Activated T-cell treated with anti-CD3 and anti-CD28 coated beads, Interleukin-2, amount 50 U/mL, for 4 hours (primary cell): ENCODE results near the gene AFMID. TPM values are rescaled to one million over a fixed set of nuclear protein-coding genes. Genes with fewer than 3 reads are reported as not detected.
"Not testable (repeated sequence)": the region's sequence is repeated elsewhere in the genome, so short reads cannot be mapped to it uniquely, and the experiment has no call there.

Experiments used
- ATAC-seq, 2 donors: fragments of 200-7000 bp; cut with Tn5 transposase; one replicate each; pipeline ENCODE4 v1.10.0; 2021
- DNase-seq: peaks from one replicate; pipeline ENCODE4 v3.0.0-alpha.2; 2020
- H3K27me3 Mint-ChIP-seq: one replicate; pipeline ENCODE4 v1.8.0; 2021; ENCODE audit warnings: low read depth, mixed read lengths
- H3K36me3 Mint-ChIP-seq: one replicate; pipeline ENCODE4 v1.8.0; 2022; ENCODE audit warnings: mixed read lengths; ENCODE audit not compliant: insufficient read depth
- H3K4me1 Mint-ChIP-seq: one replicate; pipeline ENCODE4 v1.8.0; 2021; ENCODE audit warnings: low read depth, mixed read lengths
- H3K4me3 Mint-ChIP-seq: one replicate; pipeline ENCODE4 v1.8.0; 2021; ENCODE audit warnings: mild to moderate bottlenecking, moderate library complexity, mixed read lengths
- H3K9me3 Mint-ChIP-seq: one replicate; pipeline ENCODE4 v1.8.0; 2021; ENCODE audit warnings: mixed read lengths
- total RNA-seq, 3 donors: library from RNA; stranded (reverse); gene quantifications; one replicate each; pipeline ENCODE4 v1.2.1, GENCODE V29; 2021

Gene AFMID
- total RNA-seq, 3 donors from 2014 or later = 15.8 to 16.9 (median 16.1) TPM

- DNase-seq (no peak), ATAC-seq (peak; percentile 68 to 80)
- no peaks in the 10 kb centered on the region for H3K36me3 Mint-ChIP-seq
- peaks cover 5% of the 10 kb centered on the region for H3K4me1 Mint-ChIP-seq
- H3K9me3 Mint-ChIP-seq = no peaks in the 10 kb centered on the region
- peaks cover 28% of the 10 kb centered on the region for H3K27me3 Mint-ChIP-seq
- no peak overlapping the region for H3K4me3 Mint-ChIP-seq
Observed at GRCh38 chr17:78231991-78232858, 45.1 kb downstream of the AFMID start.

DNA sequence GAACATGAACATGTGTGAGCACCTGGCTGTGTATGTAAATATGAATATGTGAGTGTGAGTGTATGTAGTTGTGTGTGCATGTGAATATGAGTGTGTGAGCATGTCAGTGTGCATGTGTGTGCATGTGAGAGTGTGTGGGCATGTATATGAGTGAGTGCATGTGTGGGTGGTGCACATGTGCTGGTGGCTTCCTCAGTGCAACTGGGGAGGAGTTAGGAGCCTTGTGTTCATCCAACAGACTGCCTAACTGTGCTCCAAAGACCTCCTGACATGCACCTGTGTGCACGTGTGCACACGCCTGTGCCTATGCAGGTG lies 45.7 kb downstream of the AFMID start:
- H3K4me1 Mint-ChIP-seq = peaks cover 5% of the 10 kb centered on the region
- DNase-seq (no peak), ATAC-seq (peak in 1 of 2 donors; percentile 28)
- no peaks in the 10 kb centered on the region for H3K36me3 Mint-ChIP-seq
- H3K9me3 Mint-ChIP-seq = no peaks in the 10 kb centered on the region
- H3K4me3 Mint-ChIP-seq = no peak overlapping the region
- peaks cover 26% of the 10 kb centered on the region for H3K27me3 Mint-ChIP-seq

GRCh38 chr17:78233678-78234077 lies 46.5 kb downstream of the AFMID start:
- H3K36me3 Mint-ChIP-seq = no peaks in the 10 kb centered on the region
- no peak for DNase-seq
- H3K9me3 Mint-ChIP-seq = no peaks in the 10 kb centered on the region
- H3K27me3 Mint-ChIP-seq = peaks cover 26% of the 10 kb centered on the region
- no peak overlapping the region for H3K4me3 Mint-ChIP-seq
- peaks cover 5% of the 10 kb centered on the region for H3K4me1 Mint-ChIP-seq
- ATAC-seq = no peak

GRCh38 chr17:78234261-78234865 lies 47.2 kb downstream of the AFMID start:
- DNase-seq = no peak
- H3K9me3 Mint-ChIP-seq = no peaks in the 10 kb centered on the region
- no peaks in the 10 kb centered on the region for H3K36me3 Mint-ChIP-seq
- no peak for ATAC-seq
- H3K4me1 Mint-ChIP-seq = peaks cover 5% of the 10 kb centered on the region
- no peak overlapping the region for H3K4me3 Mint-ChIP-seq
- peaks cover 23% of the 10 kb centered on the region for H3K27me3 Mint-ChIP-seq

- not testable (repeated sequence) for H3K36me3 Mint-ChIP-seq, H3K9me3 Mint-ChIP-seq, DNase-seq, H3K4me1 Mint-ChIP-seq, ATAC-seq, H3K4me3 Mint-ChIP-seq
- H3K27me3 Mint-ChIP-seq = peaks cover 23% of the 10 kb centered on the region
Observed at GRCh38 chr17:78235022-78235421, 47.9 kb downstream of the AFMID start.

DNA sequence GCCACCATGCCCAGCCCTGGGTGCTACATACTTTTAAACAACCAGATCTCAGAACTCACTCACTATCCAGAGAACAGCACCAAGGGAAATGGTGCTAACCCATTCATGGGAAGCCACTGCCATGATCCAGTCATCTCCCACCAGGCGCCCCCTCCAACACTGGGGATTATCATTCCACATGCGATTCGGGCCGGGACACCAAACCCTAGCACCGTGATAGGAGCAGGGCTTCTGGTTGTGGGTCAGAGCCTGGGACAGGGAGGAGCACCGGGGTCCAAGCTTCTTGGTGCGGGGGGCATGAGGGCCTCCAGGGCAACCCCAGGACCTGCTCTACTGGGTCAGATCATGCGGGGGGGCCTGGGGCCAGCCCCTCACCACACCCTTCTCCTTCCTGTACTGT lies 48.7 kb downstream of the AFMID start:
- no peak for ATAC-seq
- peaks cover 5% of the 10 kb centered on the region for H3K4me1 Mint-ChIP-seq
- no peaks in the 10 kb centered on the region for H3K9me3 Mint-ChIP-seq
- H3K36me3 Mint-ChIP-seq = no peaks in the 10 kb centered on the region
- H3K27me3 Mint-ChIP-seq = peaks cover 18% of the 10 kb centered on the region
- DNase-seq = no peak
- H3K4me3 Mint-ChIP-seq = no peak overlapping the region

DNA sequence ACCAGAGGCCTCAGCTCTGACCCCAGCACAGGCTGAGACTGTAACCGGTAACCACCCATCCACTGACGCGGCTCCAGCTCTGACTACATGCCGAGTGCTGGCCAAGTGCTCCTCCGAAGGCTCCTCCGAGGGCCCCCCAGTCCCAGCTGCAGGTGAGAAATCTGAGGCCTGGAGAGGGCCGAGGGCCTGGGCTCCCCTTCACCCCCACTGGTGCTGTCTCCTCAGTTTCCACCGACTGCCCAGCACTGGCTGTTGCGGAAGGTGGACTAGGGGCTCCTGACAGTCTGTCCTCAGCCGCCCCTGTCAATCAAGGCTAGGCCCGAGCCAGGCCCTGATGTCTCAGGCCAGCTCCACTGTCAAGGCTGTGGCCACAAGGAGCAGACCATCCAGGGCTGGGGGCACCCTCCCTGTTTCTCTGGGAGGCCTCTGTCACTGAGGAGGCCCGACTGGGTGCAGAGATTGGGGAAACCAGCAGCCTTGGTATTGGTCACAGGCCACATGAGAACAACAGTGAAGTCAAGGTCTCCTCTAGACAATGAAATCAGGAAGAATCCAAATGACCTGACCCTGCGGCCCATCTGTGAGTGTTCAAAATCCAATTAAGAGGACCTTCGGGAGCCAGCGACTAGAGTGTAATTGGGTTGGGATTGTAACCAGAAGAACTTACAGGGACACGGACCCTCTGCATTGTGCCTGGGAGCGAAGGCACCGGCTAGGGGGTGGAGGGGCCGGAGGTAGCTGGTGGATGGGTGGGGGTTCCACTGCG lies 49.4 kb downstream of the AFMID start:
- H3K4me3 Mint-ChIP-seq = no peak overlapping the region
- DNase-seq (no peak), ATAC-seq (no peak)
- peaks cover 11% of the 10 kb centered on the region for H3K27me3 Mint-ChIP-seq
- H3K9me3 Mint-ChIP-seq = no peaks in the 10 kb centered on the region
- peaks cover 5% of the 10 kb centered on the region for H3K4me1 Mint-ChIP-seq
- no peaks in the 10 kb centered on the region for H3K36me3 Mint-ChIP-seq

- DNase-seq = no peak
- H3K4me1 Mint-ChIP-seq = no peaks in the 10 kb centered on the region
- ATAC-seq = no peak
- no peaks in the 10 kb centered on the region for H3K36me3 Mint-ChIP-seq
- no peaks in the 10 kb centered on the region for H3K9me3 Mint-ChIP-seq
- H3K4me3 Mint-ChIP-seq = no peak overlapping the region
- peaks cover 5% of the 10 kb centered on the region for H3K27me3 Mint-ChIP-seq
Observed at GRCh38 chr17:78237401-78238012, 50.3 kb downstream of the AFMID start.

DNA sequence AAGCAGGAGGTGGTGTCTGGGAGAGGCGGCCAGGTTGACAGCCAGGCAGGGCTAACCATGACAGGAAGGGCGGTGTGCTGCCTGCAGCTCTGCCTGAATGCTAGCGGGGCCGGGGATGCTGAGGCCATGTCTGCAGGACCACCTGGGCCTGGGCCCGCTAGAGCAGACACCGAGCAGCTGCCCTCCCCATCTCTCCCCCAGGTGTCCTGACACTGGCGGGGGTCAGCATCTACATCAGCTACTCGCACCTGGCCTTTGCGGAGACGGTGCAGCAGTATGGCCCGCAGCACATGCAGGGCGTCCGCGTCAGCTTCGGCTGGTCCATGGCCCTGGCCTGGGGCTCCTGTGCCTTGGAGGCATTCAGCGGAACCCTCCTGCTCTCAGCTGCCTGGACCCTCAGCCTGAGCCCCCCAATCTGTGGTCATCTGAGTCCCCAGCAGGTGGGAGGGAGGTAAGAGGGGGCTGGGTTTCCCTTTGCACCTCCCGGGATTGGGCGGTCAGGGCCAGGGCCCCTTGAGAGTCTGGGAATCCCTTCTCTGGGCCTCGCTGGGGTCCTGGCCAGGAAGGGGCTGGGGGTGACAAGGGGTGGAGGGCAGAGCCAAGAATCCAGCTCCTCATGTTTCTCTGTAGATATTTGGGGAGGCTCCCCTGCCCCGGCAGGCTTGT lies 51.8 kb downstream of the AFMID start:
- no peak for ATAC-seq
- Mint-ChIP-seq H3K9me3 (no peaks in the 10 kb centered on the region), H3K36me3 (no peaks in the 10 kb centered on the region), H3K4me3 (no peak overlapping the region), H3K4me1 (no peaks in the 10 kb centered on the region), H3K27me3 (no peaks in the 10 kb centered on the region)
- no peak for DNase-seq

- no peaks in the 10 kb centered on the region for H3K4me1 Mint-ChIP-seq
- no peaks in the 10 kb centered on the region for H3K9me3 Mint-ChIP-seq
- DNase-seq (no peak), ATAC-seq (no peak)
- H3K27me3 Mint-ChIP-seq = no peaks in the 10 kb centered on the region
- H3K4me3 Mint-ChIP-seq = no peak overlapping the region
- H3K36me3 Mint-ChIP-seq = no peaks in the 10 kb centered on the region
Observed at GRCh38 chr17:78239489-78239931, 52.3 kb downstream of the AFMID start.

DNA sequence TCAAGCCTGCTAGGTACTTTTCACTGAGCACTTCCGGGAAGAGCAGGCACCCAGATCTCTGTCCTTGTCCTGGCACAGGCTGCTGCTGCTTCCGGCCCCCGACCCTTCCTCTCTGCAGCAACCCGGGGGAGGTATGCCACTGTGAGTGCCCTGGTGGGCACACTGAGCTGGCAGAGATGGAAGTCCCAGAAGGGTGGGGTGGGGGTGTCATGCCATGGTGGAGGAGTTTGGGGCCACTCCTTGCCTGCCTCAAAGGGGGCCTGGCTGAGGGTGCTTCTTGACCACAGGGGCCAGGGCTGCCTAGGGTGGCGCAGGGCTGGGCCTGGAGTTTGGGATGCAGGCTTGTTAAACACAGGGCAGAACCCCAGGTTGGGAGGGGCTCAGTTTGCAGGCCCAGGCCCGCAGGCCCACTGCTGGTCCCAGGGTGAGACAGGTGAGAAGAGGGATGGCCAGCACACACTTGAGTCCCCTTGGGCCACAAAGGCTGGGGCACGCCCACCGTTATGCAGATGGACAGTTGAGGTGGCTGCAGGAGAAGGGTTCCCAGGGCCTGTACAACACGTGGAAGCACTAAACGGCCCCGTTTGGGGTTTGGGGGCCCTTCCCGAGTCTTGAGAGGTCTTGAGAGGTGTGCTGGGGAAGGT lies 53.0 kb downstream of the AFMID start:
- no peaks in the 10 kb centered on the region for H3K4me1 Mint-ChIP-seq
- ATAC-seq = no peak
- no peaks in the 10 kb centered on the region for H3K36me3 Mint-ChIP-seq
- H3K4me3 Mint-ChIP-seq = no peak overlapping the region
- no peaks in the 10 kb centered on the region for H3K9me3 Mint-ChIP-seq
- H3K27me3 Mint-ChIP-seq = no peaks in the 10 kb centered on the region
- DNase-seq = no peak

DNA sequence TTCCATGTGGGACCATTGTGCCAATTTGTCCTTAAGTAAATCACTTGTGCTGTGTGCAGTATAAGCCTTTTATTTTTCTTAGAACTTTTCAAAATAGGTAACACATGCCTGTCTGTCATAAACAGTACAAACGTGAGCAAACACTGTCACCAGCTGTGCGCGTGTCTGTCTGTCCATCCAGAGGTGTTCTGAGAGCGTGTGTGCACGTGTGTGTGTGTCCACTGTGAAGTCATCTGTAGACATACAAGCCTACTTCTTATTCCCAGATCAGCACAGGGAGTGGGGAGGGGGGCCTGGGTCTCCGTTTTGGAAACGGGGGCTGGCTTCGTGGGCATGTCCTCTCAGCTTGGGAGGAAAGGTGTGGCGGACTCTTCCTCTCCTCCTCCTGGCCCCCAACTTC lies 53.7 kb downstream of the AFMID start:
- H3K4me1 Mint-ChIP-seq = no peaks in the 10 kb centered on the region
- H3K27me3 Mint-ChIP-seq = no peaks in the 10 kb centered on the region
- ATAC-seq = no peak
- H3K36me3 Mint-ChIP-seq = no peaks in the 10 kb centered on the region
- H3K9me3 Mint-ChIP-seq = no peaks in the 10 kb centered on the region
- H3K4me3 Mint-ChIP-seq = no peak overlapping the region
- no peak for DNase-seq

GRCh38 chr17:78241277-78242023 lies 54.3 kb downstream of the AFMID start:
- Mint-ChIP-seq H3K27me3 (no peaks in the 10 kb centered on the region), H3K4me3 (no peak overlapping the region), H3K4me1 (no peaks in the 10 kb centered on the region), H3K9me3 (no peaks in the 10 kb centered on the region), H3K36me3 (no peaks in the 10 kb centered on the region)
- ATAC-seq (peak in 1 of 2 donors; percentile 23), DNase-seq (no peak)
